ENCODE measurements around the gene GABRB2. TPM values are rescaled to one million over a fixed set of nuclear protein-coding genes. Genes with fewer than 3 reads are reported as not detected.
A peak's percentile ranks its signal among the peaks of the same experiment; 100 is the strongest.
"Not testable (repeated sequence)": the region's sequence is repeated elsewhere in the genome, so short reads cannot be mapped to it uniquely, and the experiment has no call there.

The GABRB2 gene
- total RNA-seq, 1 donor from 2014 or later: not detected

GRCh38 chr5:161299053-161299452, 247.5 kb downstream of the GABRB2 start:
- DNase-seq (ENCODE audit: low read depth): no peak

- not testable (repeated sequence) for DNase-seq (ENCODE audit: low read depth)
These were observed 249.1 kb downstream of the GABRB2 start for GRCh38 chr5:161297388-161297787.

GRCh38 chr5:161295721-161296250, 250.7 kb downstream of the GABRB2 start:
- peak; percentile 57 for DNase-seq (ENCODE audit: low read depth)

- no peak for DNase-seq (ENCODE audit: low read depth)
These were observed 258.5 kb downstream of the GABRB2 start for GRCh38 chr5:161288071-161288470.

- no peak for DNase-seq (ENCODE audit: low read depth)
These were observed 259.1 kb downstream of the GABRB2 start for GRCh38 chr5:161287436-161287835.

- DNase-seq (ENCODE audit: low read depth): no peak
These were observed 260.4 kb downstream of the GABRB2 start for GRCh38 chr5:161286066-161286655.

GRCh38 chr5:161284445-161284844, 262.1 kb downstream of the GABRB2 start:
- DNase-seq (ENCODE audit: low read depth): no peak

- no peak for DNase-seq (ENCODE audit: low read depth)
These were observed 263.2 kb downstream of the GABRB2 start for GRCh38 chr5:161283296-161283695.

- DNase-seq (ENCODE audit: low read depth): no peak
These were observed 267.5 kb downstream of the GABRB2 start for GRCh38 chr5:161278739-161279660.

GRCh38 chr5:161277011-161277410, 269.5 kb downstream of the GABRB2 start:
- no peak for DNase-seq (ENCODE audit: low read depth)

- no peak for DNase-seq (ENCODE audit: low read depth)
These were observed 271.6 kb downstream of the GABRB2 start for GRCh38 chr5:161274951-161275350.

GRCh38 chr5:161273410-161273809, 273.1 kb downstream of the GABRB2 start:
- no peak for DNase-seq (ENCODE audit: low read depth)

- no peak for DNase-seq (ENCODE audit: low read depth)
These were observed 274.7 kb downstream of the GABRB2 start for GRCh38 chr5:161271816-161272215.

GRCh38 chr5:161269125-161269524, 277.4 kb downstream of the GABRB2 start:
- no peak for DNase-seq (ENCODE audit: low read depth)

GRCh38 chr5:161266954-161267353, 279.6 kb downstream of the GABRB2 start:
- no peak for DNase-seq (ENCODE audit: low read depth)

GRCh38 chr5:161265006-161265405, 281.5 kb downstream of the GABRB2 start:
- no peak for DNase-seq (ENCODE audit: low read depth)

GRCh38 chr5:161263191-161263590, 283.3 kb downstream of the GABRB2 start:
- DNase-seq (ENCODE audit: low read depth): peak; percentile 4

- DNase-seq (ENCODE audit: low read depth): no peak
These were observed 284.7 kb downstream of the GABRB2 start for GRCh38 chr5:161261668-161262323.

- DNase-seq (ENCODE audit: low read depth): no peak
These were observed 288.1 kb downstream of the GABRB2 start for GRCh38 chr5:161258438-161258837.

GRCh38 chr5:161256957-161257356, 289.6 kb downstream of the GABRB2 start:
- no peak for DNase-seq (ENCODE audit: low read depth)

GRCh38 chr5:161252955-161253354, 293.6 kb downstream of the GABRB2 start:
- DNase-seq (ENCODE audit: low read depth): not testable (repeated sequence)

GRCh38 chr5:161246749-161247148, 299.8 kb downstream of the GABRB2 start:
- no peak for DNase-seq (ENCODE audit: low read depth)
